HG03159 (cell line): Measurements from ENCODE around the gene TOP2A.
"Not testable (repeated sequence)": the region's sequence is repeated elsewhere in the genome, so short reads cannot be mapped to it uniquely, and the experiment has no call there.

Experiments used
- ATAC-seq: cut with Tn5 transposase; IDR thresholded peaks from one replicate; pipeline ENCODE4 v1.9.1; 2021; ENCODE audit warnings: mild to moderate bottlenecking, moderate library complexity; ENCODE audit not compliant: unreplicated experiment

Gene TOP2A

DNA sequence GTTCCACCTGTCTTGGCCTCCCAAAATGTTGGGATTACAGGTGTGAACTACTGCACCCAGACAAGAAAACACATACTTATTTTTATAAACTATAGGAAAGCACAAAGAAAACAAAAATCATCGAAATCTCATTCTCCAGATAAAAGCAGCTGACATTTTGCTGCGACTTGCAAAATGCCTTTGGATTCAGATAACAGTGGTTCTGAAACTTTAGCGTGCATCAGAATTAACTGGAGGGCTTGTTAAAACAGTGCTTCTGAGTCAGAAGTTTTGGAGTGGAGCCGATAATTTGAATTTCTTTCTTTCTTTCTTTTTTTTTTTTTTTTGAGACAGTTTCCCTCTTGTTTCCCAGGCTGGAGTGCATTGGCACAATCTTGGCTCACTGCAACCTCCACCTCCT, 35.4 kb downstream of the TOP2A start:
- no peak for ATAC-seq

GRCh38 chr17:40378966-40379365, 38.7 kb downstream of the TOP2A start:
- no peak for ATAC-seq

GRCh38 chr17:40377832-40378231, 39.9 kb downstream of the TOP2A start:
- no peak for ATAC-seq

GRCh38 chr17:40376541-40376940, 41.2 kb downstream of the TOP2A start:
- ATAC-seq, result not testable (repeated sequence)

- not testable (repeated sequence) for ATAC-seq
These were observed 41.9 kb downstream of the TOP2A start for GRCh38 chr17:40375786-40376185.

DNA sequence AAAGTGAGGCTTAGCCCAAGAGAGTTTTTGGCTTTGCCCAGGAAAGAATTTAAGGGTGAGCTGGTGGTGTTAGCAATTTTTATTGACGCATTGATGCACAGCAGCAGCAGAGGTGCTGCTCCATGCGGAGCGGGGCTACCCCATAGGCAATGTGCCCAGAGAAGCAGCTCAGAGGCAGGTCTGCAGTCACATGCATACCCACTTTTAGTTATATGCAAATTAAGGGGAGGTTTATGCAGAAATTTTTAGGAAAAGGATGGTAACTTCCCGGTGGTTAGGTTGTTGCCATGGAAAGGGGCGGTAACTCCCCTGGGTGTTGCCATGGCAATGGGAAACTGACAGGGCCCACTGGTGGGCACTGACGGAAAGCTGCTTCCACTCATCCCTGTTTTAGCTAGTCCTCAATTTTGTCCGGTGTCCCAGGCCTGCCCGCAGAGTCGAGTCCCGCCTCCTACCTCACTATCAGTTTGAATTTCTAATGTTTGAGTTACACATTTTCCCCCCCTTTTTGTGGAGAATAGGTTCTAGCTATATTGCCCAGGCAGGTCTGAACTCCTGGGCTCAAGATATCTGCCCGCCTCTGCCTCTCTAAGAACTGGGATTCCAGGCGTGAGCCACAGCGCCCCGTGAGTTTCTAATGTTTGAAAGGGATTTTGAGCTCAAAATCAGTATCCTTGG, 42.7 kb downstream of the TOP2A start:
- ATAC-seq, result no peak

DNA sequence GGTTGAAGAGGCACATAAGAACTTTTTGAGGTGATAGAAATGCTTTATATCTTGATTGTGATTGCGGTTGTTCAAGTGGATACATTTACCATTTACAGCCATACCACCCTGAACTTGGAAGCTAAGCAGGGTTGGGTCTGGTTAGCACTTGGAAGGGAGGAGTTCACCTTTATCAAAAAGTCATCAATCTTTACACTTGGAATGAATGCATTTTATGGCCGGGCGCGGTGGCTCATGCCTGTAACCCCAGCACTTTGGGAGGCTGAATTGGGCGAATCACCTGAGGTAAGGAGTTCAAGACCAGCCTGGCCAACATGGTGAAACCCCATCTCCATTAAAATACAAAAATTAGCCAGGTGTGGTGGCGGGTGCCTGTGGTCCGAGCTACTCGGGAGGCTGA, 43.7 kb downstream of the TOP2A start:
- no peak for ATAC-seq

- ATAC-seq, result no peak
These were observed 44.4 kb downstream of the TOP2A start for GRCh38 chr17:40373324-40373723.

- not testable (repeated sequence) for ATAC-seq
These were observed 45.1 kb downstream of the TOP2A start for GRCh38 chr17:40372644-40373043.

DNA sequence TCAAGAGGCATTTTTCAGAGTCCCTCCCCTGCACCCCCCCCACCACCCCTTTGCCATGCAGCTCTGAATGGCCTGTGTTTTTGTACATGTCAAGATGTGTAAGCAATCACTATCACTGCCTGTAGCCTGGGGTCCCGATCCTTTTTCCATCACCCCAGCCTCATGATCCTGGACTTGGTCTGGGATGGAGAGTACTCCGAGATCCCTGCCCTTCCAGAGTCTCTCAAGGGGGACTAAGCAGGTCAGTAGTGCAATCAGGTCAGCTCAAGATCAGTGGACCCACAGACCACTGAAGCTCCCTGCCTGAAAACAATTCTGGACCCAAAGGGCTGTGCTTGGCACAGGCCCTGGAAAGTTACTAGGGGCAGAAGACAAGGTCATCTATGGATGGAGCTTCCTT, 45.7 kb downstream of the TOP2A start:
- no peak for ATAC-seq

GRCh38 chr17:40371261-40371929, 46.3 kb downstream of the TOP2A start:
- no peak for ATAC-seq

DNA sequence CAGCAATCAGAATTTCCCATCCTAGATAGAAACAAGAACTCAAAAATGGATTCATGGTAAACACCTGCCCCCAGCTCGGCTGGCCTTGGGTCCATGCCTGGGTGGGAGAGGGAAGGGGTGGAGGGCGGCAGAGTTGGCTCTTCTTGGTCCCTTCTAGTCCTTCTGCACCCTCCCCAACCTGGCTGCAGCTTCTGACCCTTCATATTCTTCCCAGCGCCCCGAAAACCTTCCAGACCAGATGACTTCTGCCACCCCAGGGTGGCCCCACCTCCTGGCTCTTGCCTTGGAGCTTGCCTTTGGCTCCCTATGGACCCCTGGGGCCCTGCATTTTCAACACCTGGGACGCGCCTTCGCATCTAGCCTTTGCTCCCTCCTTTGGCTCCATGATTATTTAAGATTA, 47.8 kb downstream of the TOP2A start:
- no peak for ATAC-seq

- ATAC-seq, result not testable (repeated sequence)
These were observed 50.0 kb downstream of the TOP2A start for GRCh38 chr17:40367728-40368127.

GRCh38 chr17:40366861-40367518, 50.7 kb downstream of the TOP2A start:
- no peak for ATAC-seq

- no peak for ATAC-seq
These were observed 51.4 kb downstream of the TOP2A start for GRCh38 chr17:40366076-40366860.

DNA sequence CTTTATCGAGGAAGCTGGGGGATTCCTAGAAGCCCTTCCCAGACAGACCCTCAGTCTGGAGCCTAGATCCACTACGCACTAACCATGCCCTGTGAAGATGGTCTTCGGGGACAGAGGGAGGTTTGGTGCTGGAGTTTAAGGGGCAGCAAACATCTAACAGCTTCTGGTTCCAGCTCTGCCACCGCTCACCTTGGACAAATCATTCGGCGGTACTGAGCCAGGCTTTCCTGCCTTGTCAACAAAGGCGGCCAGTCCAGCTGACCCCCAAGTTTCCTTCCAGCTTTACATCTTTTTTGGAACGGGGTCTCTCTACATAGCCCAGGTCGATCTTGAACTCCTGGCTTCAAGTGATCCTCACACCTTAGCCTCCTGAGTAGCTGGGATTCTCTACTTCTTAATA, 52.8 kb downstream of the TOP2A start:
- ATAC-seq, result no peak

DNA sequence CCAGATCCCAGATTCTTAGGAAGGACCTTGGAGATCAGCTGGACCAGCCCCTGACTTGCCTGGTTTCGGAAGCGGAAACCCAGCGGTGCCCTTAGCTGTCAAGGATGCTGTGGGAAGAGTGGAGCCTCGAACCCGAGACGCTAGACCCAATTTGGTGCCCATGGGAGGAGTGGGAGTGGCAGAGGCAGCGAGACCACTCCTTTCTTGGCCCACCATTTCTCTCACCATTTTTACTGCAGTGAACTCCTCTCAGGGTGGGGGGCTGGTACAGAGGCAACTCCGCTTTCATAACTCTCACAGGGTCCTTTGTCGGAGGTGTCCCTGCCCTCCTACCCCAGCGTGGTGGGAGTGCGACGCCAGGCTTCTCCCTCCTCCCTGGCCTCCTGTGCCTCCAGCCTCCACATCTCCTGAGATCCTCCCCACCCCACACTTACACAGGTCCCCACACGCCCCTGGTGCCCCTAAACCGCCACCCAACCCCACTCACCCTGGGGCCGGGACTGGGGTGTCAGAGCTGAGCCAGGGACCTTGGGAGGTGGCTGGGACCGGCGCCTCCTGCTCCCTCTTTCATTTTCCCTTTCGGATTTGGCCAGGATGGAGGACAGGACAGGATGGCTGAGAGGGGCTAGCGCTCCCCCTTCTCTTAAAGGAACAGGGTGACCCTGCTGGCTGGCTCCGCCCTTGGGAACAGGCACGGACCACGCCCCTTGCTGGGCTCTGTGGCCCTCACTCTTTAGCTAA, 53.4 kb downstream of the TOP2A start, which contains the start of gene GJD3:
GJD3 (minus strand) TSS at position 617 of the 741 bp plus-strand sequence. CDS start 922 bp downstream, outside the sequence.
- ATAC-seq, result no peak

GRCh38 chr17:40363111-40363827, 54.4 kb downstream of the TOP2A start:
- peak; percentile 11 for ATAC-seq

- ATAC-seq, result peak; percentile 73
These were observed 55.0 kb downstream of the TOP2A start for GRCh38 chr17:40362696-40363110.
